ENCODE measurements around the gene PELO. TPM values are rescaled to one million over a fixed set of nuclear protein-coding genes. Genes with fewer than 3 reads are reported as not detected.

Gene PELO
- total RNA-seq, 1 experiment from 2014 or later: 18.7 TPM

DNA sequence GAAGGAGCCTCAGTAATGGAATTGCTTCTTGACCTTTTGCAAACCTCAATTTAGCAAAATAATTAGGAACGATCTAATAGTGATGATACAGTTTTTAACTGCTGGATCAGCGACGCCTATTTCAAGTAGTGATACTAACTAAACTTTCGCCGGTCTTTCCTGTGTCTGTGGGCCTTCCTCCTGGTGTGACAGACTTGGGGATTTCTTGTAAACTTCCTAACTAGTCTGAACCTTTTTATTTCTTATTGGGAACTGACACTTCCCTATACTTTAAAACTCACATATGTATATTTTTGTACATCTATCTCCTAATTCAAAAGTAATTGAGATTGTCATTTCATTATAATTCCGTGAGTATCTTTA lies 15.2 kb downstream of the PELO start (continued):
- TF ChIP-seq, protein P1, sequence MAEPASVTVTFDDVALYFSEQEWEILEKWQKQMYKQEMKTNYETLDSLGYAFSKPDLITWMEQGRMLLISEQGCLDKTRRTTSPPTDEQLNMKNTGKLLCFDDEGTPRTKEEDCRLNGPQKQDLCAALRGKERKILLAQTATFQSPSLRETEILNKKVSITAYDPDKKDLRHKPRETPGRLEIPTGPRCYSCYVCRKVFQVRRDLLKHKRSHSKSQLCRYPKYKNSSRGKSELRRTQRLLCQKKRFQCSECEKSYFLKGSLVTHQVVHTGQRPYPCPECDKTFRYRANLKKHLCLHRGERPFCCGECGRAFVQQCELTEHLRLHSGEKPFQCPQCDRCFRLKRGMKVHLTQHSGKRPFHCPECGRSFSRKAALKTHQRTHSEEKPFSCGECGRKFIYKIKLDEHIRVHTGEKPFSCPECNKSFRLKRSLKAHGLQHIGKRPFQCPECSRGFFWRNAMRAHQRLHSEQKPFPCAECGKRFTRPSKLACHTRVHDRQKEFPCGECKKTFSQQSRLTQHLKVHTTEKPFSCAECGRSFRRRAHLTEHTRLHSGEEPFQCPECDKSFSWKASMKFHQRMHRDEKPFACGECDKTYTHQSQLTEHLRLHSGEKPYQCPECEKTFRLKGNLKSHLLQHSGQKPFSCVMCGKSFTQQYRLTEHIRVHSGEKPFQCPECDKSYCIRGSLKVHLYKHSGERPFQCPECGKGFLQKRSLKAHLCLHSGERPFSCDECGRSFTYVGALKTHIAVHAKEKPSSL (CRISPR knock-in tag; conservative IDR thresholded peaks at IDR 0.05): no peak
- no peak for TF ChIP-seq ZNF671 (CRISPR knock-in tag; IDR thresholded peaks at IDR 0.05)

DNA sequence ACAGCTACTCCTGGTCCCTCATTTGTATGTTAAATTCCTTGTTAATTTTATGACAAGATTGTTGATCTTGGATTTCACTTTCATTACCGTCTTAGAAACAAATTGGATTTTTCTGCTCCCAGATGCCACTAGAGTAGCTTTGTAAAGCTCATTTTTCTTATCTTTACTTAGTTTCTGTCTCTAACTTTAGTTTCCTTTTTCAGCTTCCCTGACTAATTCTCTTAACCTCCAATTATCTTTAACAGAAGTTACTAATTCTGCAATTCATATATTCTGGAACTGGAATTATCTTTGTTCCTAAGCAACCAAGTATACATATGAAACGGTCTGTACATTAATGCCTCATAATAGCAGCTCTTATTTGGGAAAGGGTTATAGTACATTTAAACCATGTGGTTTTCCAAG lies 16.7 kb downstream of the PELO start:
- H3K4me3 Mint-ChIP-seq: no peak overlapping the region
- CTCF ChIA-PET: interaction anchor here (1.5 kb wide), 1 partner anchor 111 kb away, joined by 4 read pairs; no protein-coding TSS in a partner anchor

DNA sequence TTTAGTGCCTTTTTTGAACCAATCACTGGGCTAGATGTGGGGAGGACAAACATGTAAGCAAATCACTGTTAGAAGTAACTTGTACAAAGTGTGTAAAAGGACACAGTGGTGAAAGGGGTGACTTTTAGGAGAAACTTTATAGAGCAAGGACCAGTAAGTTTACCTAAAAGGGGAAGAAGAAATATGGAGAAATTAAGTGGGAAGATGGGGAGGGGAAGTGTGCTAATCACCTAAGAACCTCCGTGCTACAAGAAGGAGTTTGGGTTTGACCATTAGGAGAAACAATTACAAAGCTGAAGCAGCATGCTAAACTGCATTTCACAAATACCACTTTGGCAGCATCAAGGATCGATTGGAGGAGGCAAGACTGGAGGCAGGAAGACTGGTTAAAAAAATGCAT lies 17.3 kb downstream of the PELO start:
- no peak overlapping the region for H3K27ac Mint-ChIP-seq
- DNase-seq (ENCODE audit: low spot score) (no peak), ATAC-seq (no peak)
- peaks cover 37% of the 10 kb centered on the region for H3K4me1 Mint-ChIP-seq
- no peaks in the 10 kb centered on the region for H3K27me3 Mint-ChIP-seq (ENCODE audit: low read depth)
- no peak for TF ChIP-seq ZNF219 (CRISPR knock-in tag; IDR thresholded peaks at IDR 0.05; ENCODE audit: borderline replicate concordance)
- TF ChIP-seq ZNF121 (CRISPR knock-in tag; IDR thresholded peaks at IDR 0.05): no peak
- TF ChIP-seq, protein P2, sequence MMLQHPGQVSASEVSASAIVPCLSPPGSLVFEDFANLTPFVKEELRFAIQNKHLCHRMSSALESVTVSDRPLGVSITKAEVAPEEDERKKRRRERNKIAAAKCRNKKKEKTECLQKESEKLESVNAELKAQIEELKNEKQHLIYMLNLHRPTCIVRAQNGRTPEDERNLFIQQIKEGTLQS (CRISPR knock-in tag; conservative IDR thresholded peaks at IDR 0.05): no peak
- TF ChIP-seq, protein P3, sequence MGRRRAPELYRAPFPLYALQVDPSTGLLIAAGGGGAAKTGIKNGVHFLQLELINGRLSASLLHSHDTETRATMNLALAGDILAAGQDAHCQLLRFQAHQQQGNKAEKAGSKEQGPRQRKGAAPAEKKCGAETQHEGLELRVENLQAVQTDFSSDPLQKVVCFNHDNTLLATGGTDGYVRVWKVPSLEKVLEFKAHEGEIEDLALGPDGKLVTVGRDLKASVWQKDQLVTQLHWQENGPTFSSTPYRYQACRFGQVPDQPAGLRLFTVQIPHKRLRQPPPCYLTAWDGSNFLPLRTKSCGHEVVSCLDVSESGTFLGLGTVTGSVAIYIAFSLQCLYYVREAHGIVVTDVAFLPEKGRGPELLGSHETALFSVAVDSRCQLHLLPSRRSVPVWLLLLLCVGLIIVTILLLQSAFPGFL (CRISPR knock-in tag; IDR thresholded peaks at IDR 0.05; ENCODE audit: borderline replicate concordance): no peak
- no peak for TF ChIP-seq GABPB1 (CRISPR knock-in tag; IDR thresholded peaks at IDR 0.05)
- TF ChIP-seq, protein P4, sequence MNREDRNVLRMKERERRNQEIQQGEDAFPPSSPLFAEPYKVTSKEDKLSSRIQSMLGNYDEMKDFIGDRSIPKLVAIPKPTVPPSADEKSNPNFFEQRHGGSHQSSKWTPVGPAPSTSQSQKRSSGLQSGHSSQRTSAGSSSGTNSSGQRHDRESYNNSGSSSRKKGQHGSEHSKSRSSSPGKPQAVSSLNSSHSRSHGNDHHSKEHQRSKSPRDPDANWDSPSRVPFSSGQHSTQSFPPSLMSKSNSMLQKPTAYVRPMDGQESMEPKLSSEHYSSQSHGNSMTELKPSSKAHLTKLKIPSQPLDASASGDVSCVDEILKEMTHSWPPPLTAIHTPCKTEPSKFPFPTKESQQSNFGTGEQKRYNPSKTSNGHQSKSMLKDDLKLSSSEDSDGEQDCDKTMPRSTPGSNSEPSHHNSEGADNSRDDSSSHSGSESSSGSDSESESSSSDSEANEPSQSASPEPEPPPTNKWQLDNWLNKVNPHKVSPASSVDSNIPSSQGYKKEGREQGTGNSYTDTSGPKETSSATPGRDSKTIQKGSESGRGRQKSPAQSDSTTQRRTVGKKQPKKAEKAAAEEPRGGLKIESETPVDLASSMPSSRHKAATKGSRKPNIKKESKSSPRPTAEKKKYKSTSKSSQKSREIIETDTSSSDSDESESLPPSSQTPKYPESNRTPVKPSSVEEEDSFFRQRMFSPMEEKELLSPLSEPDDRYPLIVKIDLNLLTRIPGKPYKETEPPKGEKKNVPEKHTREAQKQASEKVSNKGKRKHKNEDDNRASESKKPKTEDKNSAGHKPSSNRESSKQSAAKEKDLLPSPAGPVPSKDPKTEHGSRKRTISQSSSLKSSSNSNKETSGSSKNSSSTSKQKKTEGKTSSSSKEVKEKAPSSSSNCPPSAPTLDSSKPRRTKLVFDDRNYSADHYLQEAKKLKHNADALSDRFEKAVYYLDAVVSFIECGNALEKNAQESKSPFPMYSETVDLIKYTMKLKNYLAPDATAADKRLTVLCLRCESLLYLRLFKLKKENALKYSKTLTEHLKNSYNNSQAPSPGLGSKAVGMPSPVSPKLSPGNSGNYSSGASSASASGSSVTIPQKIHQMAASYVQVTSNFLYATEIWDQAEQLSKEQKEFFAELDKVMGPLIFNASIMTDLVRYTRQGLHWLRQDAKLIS (CRISPR knock-in tag; IDR thresholded peaks at IDR 0.05; ENCODE audit: borderline replicate concordance): no peak
- no peak for TF ChIP-seq KAT7 (CRISPR knock-in tag; IDR thresholded peaks at IDR 0.05; ENCODE audit: borderline replicate concordance)
- no peak for TF ChIP-seq HMGA2 (CRISPR knock-in tag; IDR thresholded peaks at IDR 0.05)
- TF ChIP-seq, protein P5, sequence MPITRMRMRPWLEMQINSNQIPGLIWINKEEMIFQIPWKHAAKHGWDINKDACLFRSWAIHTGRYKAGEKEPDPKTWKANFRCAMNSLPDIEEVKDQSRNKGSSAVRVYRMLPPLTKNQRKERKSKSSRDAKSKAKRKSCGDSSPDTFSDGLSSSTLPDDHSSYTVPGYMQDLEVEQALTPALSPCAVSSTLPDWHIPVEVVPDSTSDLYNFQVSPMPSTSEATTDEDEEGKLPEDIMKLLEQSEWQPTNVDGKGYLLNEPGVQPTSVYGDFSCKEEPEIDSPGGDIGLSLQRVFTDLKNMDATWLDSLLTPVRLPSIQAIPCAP (CRISPR knock-in tag; IDR thresholded peaks at IDR 0.05): no peak
- no peak for TF ChIP-seq GTF2I (CRISPR knock-in tag; conservative IDR thresholded peaks at IDR 0.05)
- H3K4me3 Mint-ChIP-seq: no peak overlapping the region
- CTCF ChIA-PET: no interaction called here
- no peaks in the 10 kb centered on the region for H3K9me3 Mint-ChIP-seq
- H3K36me3 Mint-ChIP-seq: peaks cover 6% of the 10 kb centered on the region; the same call in 1 of the 2 replicates
- POLR2A ChIA-PET: interaction anchor here (0.6 kb wide), 1 partner anchor 8 kb away, joined by 8 read pairs; no protein-coding TSS in a partner anchor

More for the DNA sequence above, 16.7 kb downstream of the PELO start:
- Mint-ChIP-seq H3K36me3 (peaks cover 6% of the 10 kb centered on the region; the same call in 1 of the 2 replicates), H3K27me3 (ENCODE audit: low read depth) (no peaks in the 10 kb centered on the region), H3K9me3 (no peaks in the 10 kb centered on the region), H3K4me1 (peaks cover 37% of the 10 kb centered on the region), H3K27ac (no peak overlapping the region)
- ATAC-seq (no peak), DNase-seq (ENCODE audit: low spot score) (no peak)
- TF ChIP-seq ETV6 (CRISPR knock-in tag; IDR thresholded peaks at IDR 0.05) (no peak), KAT7 (CRISPR knock-in tag; IDR thresholded peaks at IDR 0.05; ENCODE audit: borderline replicate concordance) (no peak), ZNF396 (CRISPR knock-in tag; IDR thresholded peaks at IDR 0.05; ENCODE audit: borderline replicate concordance) (no peak), SMAD3 (CRISPR knock-in tag; IDR thresholded peaks at IDR 0.05; ENCODE audit: borderline replicate concordance) (no peak), FOXJ3 (CRISPR knock-in tag; IDR thresholded peaks at IDR 0.05; ENCODE audit: borderline replicate concordance) (no peak)
- TF ChIP-seq, protein P6, sequence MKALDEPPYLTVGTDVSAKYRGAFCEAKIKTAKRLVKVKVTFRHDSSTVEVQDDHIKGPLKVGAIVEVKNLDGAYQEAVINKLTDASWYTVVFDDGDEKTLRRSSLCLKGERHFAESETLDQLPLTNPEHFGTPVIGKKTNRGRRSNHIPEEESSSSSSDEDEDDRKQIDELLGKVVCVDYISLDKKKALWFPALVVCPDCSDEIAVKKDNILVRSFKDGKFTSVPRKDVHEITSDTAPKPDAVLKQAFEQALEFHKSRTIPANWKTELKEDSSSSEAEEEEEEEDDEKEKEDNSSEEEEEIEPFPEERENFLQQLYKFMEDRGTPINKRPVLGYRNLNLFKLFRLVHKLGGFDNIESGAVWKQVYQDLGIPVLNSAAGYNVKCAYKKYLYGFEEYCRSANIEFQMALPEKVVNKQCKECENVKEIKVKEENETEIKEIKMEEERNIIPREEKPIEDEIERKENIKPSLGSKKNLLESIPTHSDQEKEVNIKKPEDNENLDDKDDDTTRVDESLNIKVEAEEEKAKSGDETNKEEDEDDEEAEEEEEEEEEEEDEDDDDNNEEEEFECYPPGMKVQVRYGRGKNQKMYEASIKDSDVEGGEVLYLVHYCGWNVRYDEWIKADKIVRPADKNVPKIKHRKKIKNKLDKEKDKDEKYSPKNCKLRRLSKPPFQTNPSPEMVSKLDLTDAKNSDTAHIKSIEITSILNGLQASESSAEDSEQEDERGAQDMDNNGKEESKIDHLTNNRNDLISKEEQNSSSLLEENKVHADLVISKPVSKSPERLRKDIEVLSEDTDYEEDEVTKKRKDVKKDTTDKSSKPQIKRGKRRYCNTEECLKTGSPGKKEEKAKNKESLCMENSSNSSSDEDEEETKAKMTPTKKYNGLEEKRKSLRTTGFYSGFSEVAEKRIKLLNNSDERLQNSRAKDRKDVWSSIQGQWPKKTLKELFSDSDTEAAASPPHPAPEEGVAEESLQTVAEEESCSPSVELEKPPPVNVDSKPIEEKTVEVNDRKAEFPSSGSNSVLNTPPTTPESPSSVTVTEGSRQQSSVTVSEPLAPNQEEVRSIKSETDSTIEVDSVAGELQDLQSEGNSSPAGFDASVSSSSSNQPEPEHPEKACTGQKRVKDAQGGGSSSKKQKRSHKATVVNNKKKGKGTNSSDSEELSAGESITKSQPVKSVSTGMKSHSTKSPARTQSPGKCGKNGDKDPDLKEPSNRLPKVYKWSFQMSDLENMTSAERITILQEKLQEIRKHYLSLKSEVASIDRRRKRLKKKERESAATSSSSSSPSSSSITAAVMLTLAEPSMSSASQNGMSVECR (CRISPR knock-in tag; IDR thresholded peaks at IDR 0.05; ENCODE audit: borderline replicate concordance): no peak
- TF ChIP-seq, protein P7, sequence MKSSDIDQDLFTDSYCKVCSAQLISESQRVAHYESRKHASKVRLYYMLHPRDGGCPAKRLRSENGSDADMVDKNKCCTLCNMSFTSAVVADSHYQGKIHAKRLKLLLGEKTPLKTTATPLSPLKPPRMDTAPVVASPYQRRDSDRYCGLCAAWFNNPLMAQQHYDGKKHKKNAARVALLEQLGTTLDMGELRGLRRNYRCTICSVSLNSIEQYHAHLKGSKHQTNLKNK (CRISPR knock-in tag; IDR thresholded peaks at IDR 0.05): no peak
- POLR2A ChIA-PET: interaction anchor here (0.6 kb wide), 1 partner anchor 8 kb away, joined by 8 read pairs; no protein-coding TSS in a partner anchor
